Measurements from ENCODE around the gene AFF2.

DNA sequence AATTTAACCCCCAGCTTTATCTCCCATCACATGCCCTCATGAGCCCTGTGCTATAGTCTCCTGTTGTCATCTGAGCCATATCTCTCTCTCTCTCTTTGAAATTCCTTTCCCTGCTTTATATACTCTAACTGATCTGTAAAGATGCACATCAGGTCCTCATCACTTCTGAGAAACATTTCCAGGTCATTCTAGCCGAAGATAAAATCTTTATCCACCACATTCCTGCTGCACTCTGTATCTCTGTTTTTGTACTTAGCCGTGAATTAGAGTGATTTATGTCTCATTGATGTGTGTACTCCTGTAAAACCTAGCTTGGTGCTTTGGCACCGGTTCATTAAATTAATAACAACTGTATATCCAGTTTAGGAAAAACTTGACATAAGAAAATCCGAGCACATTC is 113.2 kb downstream of the AFF2 start:
- TF ChIP-seq, protein P1, sequence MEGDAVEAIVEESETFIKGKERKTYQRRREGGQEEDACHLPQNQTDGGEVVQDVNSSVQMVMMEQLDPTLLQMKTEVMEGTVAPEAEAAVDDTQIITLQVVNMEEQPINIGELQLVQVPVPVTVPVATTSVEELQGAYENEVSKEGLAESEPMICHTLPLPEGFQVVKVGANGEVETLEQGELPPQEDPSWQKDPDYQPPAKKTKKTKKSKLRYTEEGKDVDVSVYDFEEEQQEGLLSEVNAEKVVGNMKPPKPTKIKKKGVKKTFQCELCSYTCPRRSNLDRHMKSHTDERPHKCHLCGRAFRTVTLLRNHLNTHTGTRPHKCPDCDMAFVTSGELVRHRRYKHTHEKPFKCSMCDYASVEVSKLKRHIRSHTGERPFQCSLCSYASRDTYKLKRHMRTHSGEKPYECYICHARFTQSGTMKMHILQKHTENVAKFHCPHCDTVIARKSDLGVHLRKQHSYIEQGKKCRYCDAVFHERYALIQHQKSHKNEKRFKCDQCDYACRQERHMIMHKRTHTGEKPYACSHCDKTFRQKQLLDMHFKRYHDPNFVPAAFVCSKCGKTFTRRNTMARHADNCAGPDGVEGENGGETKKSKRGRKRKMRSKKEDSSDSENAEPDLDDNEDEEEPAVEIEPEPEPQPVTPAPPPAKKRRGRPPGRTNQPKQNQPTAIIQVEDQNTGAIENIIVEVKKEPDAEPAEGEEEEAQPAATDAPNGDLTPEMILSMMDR (IDR thresholded peaks at IDR 0.05): no peak
- no peak for TF ChIP-seq EP300 (IDR thresholded peaks at IDR 0.05)
- TF ChIP-seq POLR2AphosphoS5 (IDR thresholded peaks at IDR 0.05): no peak

Measured in upper lobe of left lung (tissue), 4 donors.